Right atrium auricular region (tissue), 2 donors: ENCODE results near the gene YAF2. TPM values are rescaled to one million over a fixed set of nuclear protein-coding genes. Genes with fewer than 3 reads are reported as not detected.

Source experiments
- DNase-seq: peaks from one replicate; pipeline ENCODE4 v3.0.0-alpha.2; 2019; ENCODE audit warnings: low spot score
- H3K27ac ChIP-seq, 2 donors: fragments of 200-600 bp; sonication (generic); 1 replicate in 1 of 2; 2 replicates in 1 of 2; pipeline ENCODE4 v1.5.1; 2016 to 2019
- H3K27me3 ChIP-seq, 2 donors: fragments of 200-600 bp; sonication (generic); one replicate each; pipeline versions ENCODE4 v1.5.1 to v1.6.0; 2017 to 2019
- H3K36me3 ChIP-seq: fragments of 200-600 bp; sonication (generic); one replicate; pipeline ENCODE4 v1.5.1; 2016
- H3K4me1 ChIP-seq, 2 donors: fragments of 200-600 bp; sonication (generic); one replicate each; pipeline versions ENCODE4 v1.5.1 to v1.6.0; 2017 to 2019
- H3K4me3 ChIP-seq, 2 donors: fragments of 200-600 bp; sonication (generic); 1 replicate in 1 of 2; 2 replicates in 1 of 2; pipeline ENCODE4 v1.5.1; 2017 to 2019; ENCODE audit warnings: mild to moderate bottlenecking in 1 of 2, moderate library complexity in 1 of 2
- H3K9me3 ChIP-seq, 2 donors: fragments of 200-600 bp; sonication (generic); one replicate each; pipeline ENCODE4 v1.5.1; 2019
- CTCF ChIP-seq, 2 donors: fragments of 200-600 bp; sonication (generic); IDR thresholded peaks; one replicate each; pipeline ENCODE4 v1.5.1; 2019; ENCODE audit warnings: antibody characterized with exemption in 2 of 2
- total RNA-seq, 2 donors: library from RNA; depleted of rRNA; stranded (reverse); fragments of >200 nt; gene quantifications; one replicate each; pipeline ENCODE4 v1.1.0, GENCODE V29; 2016

The YAF2 gene
- total RNA-seq, 2 donors from 2014 or later, result 54.3 to 63.2 TPM

GRCh38 chr12:42187799-42188198 lies 50.2 kb downstream of the YAF2 start:
- DNase-seq, result no peak
- peaks cover 0 to 14% of the 10 kb centered on the region in 2 donors for H3K4me1 ChIP-seq
- no peaks in the 10 kb centered on the region for H3K9me3 ChIP-seq
- H3K27me3 ChIP-seq, result no peaks in the 10 kb centered on the region
- H3K4me3 ChIP-seq, result no peak overlapping the region
- no peak for TF ChIP-seq CTCF (IDR thresholded peaks at IDR 0.05)
- no peak overlapping the region for H3K27ac ChIP-seq
- H3K36me3 ChIP-seq, result no peaks in the 10 kb centered on the region

- no peak overlapping the region for H3K4me3 ChIP-seq
- no peak for DNase-seq
- peaks cover 0 to 18% of the 10 kb centered on the region in 2 donors for H3K4me1 ChIP-seq
- H3K9me3 ChIP-seq, result no peaks in the 10 kb centered on the region
- no peak for TF ChIP-seq CTCF (IDR thresholded peaks at IDR 0.05)
- no peaks in the 10 kb centered on the region for H3K36me3 ChIP-seq
- no peak overlapping the region for H3K27ac ChIP-seq
- no peaks in the 10 kb centered on the region for H3K27me3 ChIP-seq
Observed at GRCh38 chr12:42186793-42187192, 51.3 kb downstream of the YAF2 start.

- H3K4me1 ChIP-seq, result peaks cover 0 to 30% of the 10 kb centered on the region in 2 donors
- H3K27me3 ChIP-seq, result no peaks in the 10 kb centered on the region
Observed at GRCh38 chr12:42182394-42182793, 55.7 kb downstream of the YAF2 start.

GRCh38 chr12:42180990-42181596 lies 57.0 kb downstream of the YAF2 start:
- DNase-seq, result no peak
- Histone ChIP-seq H3K36me3 (no peaks in the 10 kb centered on the region), H3K27me3 (no peaks in the 10 kb centered on the region), H3K4me1 (peaks cover 0 to 30% of the 10 kb centered on the region in 2 donors), H3K9me3 (no peaks in the 10 kb centered on the region), H3K4me3 (no peak overlapping the region), H3K27ac (no peak overlapping the region)
- TF ChIP-seq CTCF (IDR thresholded peaks at IDR 0.05), result no peak

More at GRCh38 chr12:42182394-42182793, 55.7 kb downstream of the YAF2 start:
- Histone ChIP-seq H3K27ac (no peak overlapping the region), H3K9me3 (no peaks in the 10 kb centered on the region), H3K36me3 (no peaks in the 10 kb centered on the region), H3K4me3 (no peak overlapping the region)
- DNase-seq, result no peak
- no peak for TF ChIP-seq CTCF (IDR thresholded peaks at IDR 0.05)

- DNase-seq, result no peak
- Histone ChIP-seq H3K36me3 (no peaks in the 10 kb centered on the region), H3K27ac (no peak overlapping the region), H3K27me3 (no peaks in the 10 kb centered on the region), H3K4me3 (no peak overlapping the region), H3K4me1 (peaks cover 0 to 23% of the 10 kb centered on the region in 2 donors), H3K9me3 (no peaks in the 10 kb centered on the region)
- TF ChIP-seq CTCF (IDR thresholded peaks at IDR 0.05), result no peak
Observed at GRCh38 chr12:42178101-42178500, 59.9 kb downstream of the YAF2 start.

- no peak for TF ChIP-seq CTCF (IDR thresholded peaks at IDR 0.05)
- Histone ChIP-seq H3K27me3 (no peaks in the 10 kb centered on the region), H3K36me3 (peaks cover 9% of the 10 kb centered on the region), H3K27ac (no peak overlapping the region), H3K4me1 (peaks cover 0 to 15% of the 10 kb centered on the region in 2 donors), H3K9me3 (no peaks in the 10 kb centered on the region), H3K4me3 (no peak overlapping the region)
- DNase-seq, result no peak
Observed at GRCh38 chr12:42174978-42175377, 63.1 kb downstream of the YAF2 start.
